Measurements from ENCODE around the gene PIK3CG.

DNA sequence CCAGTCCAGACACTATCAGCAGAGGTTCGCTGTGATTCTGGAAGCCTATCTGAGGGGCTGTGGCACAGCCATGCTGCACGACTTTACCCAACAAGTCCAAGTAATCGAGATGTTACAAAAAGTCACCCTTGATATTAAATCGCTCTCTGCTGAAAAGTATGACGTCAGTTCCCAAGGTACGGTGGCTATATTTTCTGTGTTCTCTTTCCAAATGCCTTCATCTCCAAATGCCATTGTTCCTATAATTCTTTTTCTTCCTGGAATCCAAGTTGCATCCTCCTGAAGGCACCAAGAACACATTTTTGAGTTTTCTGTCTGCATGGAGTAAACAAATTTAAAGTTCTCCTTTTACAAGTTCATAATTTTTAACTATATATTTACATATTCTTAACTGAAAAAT, 7.7 kb downstream of the PIK3CG start:
- TF ChIP-seq POLR2A (IDR thresholded peaks at IDR 0.05; ENCODE audit: low read depth, low read length) (no peak), POLR2AphosphoS5 (IDR thresholded peaks at IDR 0.05; ENCODE audit: low read depth, low read length) (no peak)

All from GM12891 (cell line).